ENCODE results near the gene PRKCA. TPM values are rescaled to one million over a fixed set of nuclear protein-coding genes. Genes with fewer than 3 reads are reported as not detected.

PRKCA gene
- total RNA-seq, 4 donors from 2014 or later, result 26.0 to 89.0 (median 32.8) TPM

DNA sequence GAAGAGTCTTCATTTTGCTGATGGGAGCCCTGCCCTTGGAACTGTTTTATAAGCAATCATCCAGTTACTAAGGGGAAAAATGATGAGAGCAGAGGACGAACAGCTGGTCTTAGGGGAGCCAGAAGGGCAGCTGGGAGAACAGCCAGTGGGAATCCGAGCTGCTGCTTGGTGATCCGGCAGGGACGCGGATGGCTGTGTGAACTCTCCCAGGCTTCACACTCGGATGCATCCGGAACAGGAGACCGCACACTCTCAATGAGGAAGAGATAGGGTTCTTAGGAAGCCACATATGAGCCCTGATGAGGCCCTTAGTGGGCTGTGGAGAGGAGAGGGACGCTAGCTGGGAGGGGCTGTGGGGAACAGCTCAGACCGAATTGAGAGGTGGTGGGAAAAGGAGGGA, 527.5 kb downstream of the PRKCA start:
- H3K4me3 ChIP-seq, result no peak overlapping the region
- WGBS, 2 donors (ENCODE audit: low coverage in 1 of 2), result 6 to 10% methylated on average over 2 to 7 of the region's 10 CpGs
- H3K27me3 ChIP-seq, result peaks cover 64% of the 10 kb centered on the region
- H3K4me1 ChIP-seq, result peaks cover 0 to 6% (median 0%) of the 10 kb centered on the region in 3 donors
- H3K36me3 ChIP-seq, result no peaks in the 10 kb centered on the region
- TF ChIP-seq EP300 (IDR thresholded peaks at IDR 0.05) (no peak), POLR2AphosphoS5 (IDR thresholded peaks at IDR 0.05) (no peak), POLR2A (IDR thresholded peaks at IDR 0.05) (no peak)
- TF ChIP-seq, protein P1, sequence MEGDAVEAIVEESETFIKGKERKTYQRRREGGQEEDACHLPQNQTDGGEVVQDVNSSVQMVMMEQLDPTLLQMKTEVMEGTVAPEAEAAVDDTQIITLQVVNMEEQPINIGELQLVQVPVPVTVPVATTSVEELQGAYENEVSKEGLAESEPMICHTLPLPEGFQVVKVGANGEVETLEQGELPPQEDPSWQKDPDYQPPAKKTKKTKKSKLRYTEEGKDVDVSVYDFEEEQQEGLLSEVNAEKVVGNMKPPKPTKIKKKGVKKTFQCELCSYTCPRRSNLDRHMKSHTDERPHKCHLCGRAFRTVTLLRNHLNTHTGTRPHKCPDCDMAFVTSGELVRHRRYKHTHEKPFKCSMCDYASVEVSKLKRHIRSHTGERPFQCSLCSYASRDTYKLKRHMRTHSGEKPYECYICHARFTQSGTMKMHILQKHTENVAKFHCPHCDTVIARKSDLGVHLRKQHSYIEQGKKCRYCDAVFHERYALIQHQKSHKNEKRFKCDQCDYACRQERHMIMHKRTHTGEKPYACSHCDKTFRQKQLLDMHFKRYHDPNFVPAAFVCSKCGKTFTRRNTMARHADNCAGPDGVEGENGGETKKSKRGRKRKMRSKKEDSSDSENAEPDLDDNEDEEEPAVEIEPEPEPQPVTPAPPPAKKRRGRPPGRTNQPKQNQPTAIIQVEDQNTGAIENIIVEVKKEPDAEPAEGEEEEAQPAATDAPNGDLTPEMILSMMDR (IDR thresholded peaks at IDR 0.05), result no peak
- peaks cover 0 to 2% (median 0%) of the 10 kb centered on the region in 3 donors for H3K9me3 ChIP-seq
- no peak for ATAC-seq
- H3K27ac ChIP-seq, result no peak overlapping the region

DNA sequence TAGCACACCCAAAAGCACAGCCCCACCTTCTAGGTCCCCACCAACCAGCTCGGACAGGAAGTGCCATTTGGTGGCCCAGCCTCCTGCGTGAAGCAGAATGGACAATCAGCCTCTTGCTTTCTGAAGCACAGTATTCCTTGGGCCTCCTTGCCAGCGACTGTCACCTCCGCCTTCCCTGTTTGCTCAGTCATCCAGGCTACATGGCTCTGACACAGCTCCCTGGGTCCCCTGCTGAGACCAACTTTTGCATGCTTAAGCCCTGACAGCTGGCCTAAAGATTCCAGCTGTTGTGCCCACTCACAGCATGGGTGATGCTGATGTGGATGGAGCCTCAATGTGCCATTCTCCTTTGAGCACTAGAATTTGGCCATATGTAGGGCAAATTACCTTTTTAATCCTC, 528.0 kb downstream of the PRKCA start:
- TF ChIP-seq, protein P1 (IDR thresholded peaks at IDR 0.05), result no peak
- no peak for TF ChIP-seq POLR2A (IDR thresholded peaks at IDR 0.05)
- no peak for TF ChIP-seq EP300 (IDR thresholded peaks at IDR 0.05)
- TF ChIP-seq POLR2AphosphoS5 (IDR thresholded peaks at IDR 0.05), result no peak
- Histone ChIP-seq H3K27ac (no peak overlapping the region), H3K9me3 (no peaks in the 10 kb centered on the region), H3K27me3 (peaks cover 65% of the 10 kb centered on the region), H3K36me3 (no peaks in the 10 kb centered on the region), H3K4me1 (peaks cover 0 to 9% (median 0%) of the 10 kb centered on the region in 3 donors), H3K4me3 (no peak overlapping the region)
- no peak for ATAC-seq
- WGBS, 2 donors (ENCODE audit: low coverage in 1 of 2), result 38% methylated on average over 4 of the region's 4 CpGs; no CpG with 5 or more reads in 1 of the 2 donors

DNA sequence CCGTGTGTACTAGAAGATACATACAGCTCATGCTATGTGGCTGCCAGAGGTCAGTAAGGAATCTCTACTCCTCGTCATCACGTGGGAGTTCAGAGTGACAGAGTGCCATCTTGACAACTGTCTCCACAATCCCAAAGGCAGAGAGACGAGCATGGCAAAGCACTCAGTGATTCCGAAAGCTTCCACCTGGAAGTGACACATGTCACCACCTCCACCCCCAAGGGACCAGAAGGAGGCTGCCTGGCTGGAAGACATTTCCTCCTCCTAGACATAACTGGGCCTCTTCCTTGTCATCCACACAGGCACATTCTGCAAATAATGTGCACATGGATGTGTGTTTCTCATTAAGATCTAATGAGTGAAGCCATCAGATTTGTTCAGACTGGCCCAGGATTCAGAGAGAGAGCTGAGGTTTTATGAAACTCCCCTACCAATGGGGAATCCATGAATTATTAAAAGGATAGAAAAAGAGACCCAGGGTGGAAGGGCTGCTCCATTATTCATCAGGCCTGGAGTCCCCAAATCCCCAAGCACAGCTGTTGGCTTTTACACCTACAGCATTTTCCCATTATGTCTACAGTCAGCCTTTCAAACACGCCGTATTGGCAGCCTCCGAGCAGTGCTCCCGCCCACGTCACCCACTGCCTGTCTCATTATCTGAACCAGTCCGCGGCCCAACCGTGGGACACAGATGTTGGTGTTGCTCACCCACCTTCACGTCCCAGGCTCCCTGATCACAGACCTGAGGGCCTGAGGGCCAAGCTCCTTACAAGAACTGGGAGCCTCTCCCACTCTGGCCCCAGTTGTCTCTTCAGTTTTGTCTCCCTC, 529.2 kb downstream of the PRKCA start:
- Histone ChIP-seq H3K36me3 (no peaks in the 10 kb centered on the region), H3K4me1 (peaks cover 0 to 9% (median 0%) of the 10 kb centered on the region in 3 donors), H3K9me3 (no peaks in the 10 kb centered on the region), H3K4me3 (no peak overlapping the region), H3K27me3 (peaks cover 71% of the 10 kb centered on the region), H3K27ac (no peak overlapping the region)
- ATAC-seq, result no peak
- 71 to 84% methylated on average over 9 to 12 of the region's 14 CpGs for WGBS, 2 donors (ENCODE audit: low coverage in 1 of 2)
- TF ChIP-seq EP300 (IDR thresholded peaks at IDR 0.05) (no peak), POLR2AphosphoS5 (IDR thresholded peaks at IDR 0.05) (no peak), POLR2A (IDR thresholded peaks at IDR 0.05) (no peak)
- TF ChIP-seq, protein P1 (IDR thresholded peaks at IDR 0.05), result no peak

DNA sequence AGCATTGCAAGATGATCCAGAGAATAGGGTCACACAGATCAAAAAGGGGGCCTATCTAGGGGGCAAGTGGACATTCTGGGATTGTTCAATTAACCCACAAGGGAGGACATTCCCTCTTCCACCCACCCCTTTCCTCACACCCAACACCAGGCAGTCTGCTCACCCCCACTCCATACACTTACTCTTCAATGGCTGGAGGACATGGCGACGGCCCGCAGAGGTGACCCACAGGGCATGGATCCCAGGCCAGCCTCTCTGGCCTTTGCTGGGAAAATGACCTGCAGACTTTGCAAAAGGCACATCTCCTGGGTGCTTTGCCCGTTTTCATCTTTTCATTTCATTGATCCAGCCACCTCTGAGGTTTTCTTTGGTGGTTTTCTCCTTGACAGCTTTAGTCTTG, 530.8 kb downstream of the PRKCA start:
- H3K27ac ChIP-seq, result no peak overlapping the region
- TF ChIP-seq EP300 (IDR thresholded peaks at IDR 0.05), result no peak
- TF ChIP-seq, protein P1 (IDR thresholded peaks at IDR 0.05), result no peak
- WGBS, 2 donors (ENCODE audit: low coverage in 1 of 2), result 67 to 79% methylated on average over 2 to 4 of the region's 4 CpGs
- H3K36me3 ChIP-seq, result no peaks in the 10 kb centered on the region
- H3K9me3 ChIP-seq, result no peaks in the 10 kb centered on the region
- H3K27me3 ChIP-seq, result peaks cover 78% of the 10 kb centered on the region
- no peak overlapping the region for H3K4me3 ChIP-seq
- H3K4me1 ChIP-seq, result peaks cover 0 to 9% (median 0%) of the 10 kb centered on the region in 3 donors
- ATAC-seq, result no peak

DNA sequence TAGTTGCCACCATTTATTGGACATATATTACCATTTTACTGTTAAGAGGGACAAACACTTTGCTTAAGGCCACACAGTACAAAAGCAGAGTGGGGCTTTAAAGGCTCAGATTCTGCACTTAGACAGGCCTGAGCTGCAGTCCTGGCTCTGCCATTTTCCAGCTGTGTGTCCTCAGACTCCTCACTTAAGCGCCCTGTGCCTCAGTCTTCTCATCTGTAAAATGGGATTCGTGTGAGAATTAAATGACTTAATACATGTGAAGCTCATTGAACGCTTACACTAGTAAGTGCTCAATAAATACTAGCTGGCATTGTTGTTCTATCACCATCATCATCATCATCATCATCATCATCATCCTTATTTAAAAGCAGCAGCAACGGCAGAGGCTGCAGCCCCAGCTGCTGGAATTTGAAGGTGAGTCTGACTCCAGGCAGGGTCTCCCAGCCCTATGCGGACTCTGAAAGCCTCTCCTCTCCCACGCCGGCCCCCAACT, 532.1 kb downstream of the PRKCA start:
- 64 to 79% methylated on average over 3 to 4 of the region's 7 CpGs for WGBS, 2 donors (ENCODE audit: low coverage in 1 of 2)
- H3K27ac ChIP-seq, result no peak overlapping the region
- H3K27me3 ChIP-seq, result peaks cover 91% of the 10 kb centered on the region
- H3K9me3 ChIP-seq, result no peaks in the 10 kb centered on the region
- ATAC-seq, result no peak
- H3K36me3 ChIP-seq, result no peaks in the 10 kb centered on the region
- TF ChIP-seq POLR2A (IDR thresholded peaks at IDR 0.05) (no peak), POLR2AphosphoS5 (IDR thresholded peaks at IDR 0.05) (no peak), EP300 (IDR thresholded peaks at IDR 0.05) (no peak)
- TF ChIP-seq, protein P1 (IDR thresholded peaks at IDR 0.05), result no peak
- H3K4me1 ChIP-seq, result peaks cover 0 to 5% (median 0%) of the 10 kb centered on the region in 3 donors
- H3K4me3 ChIP-seq, result no peak overlapping the region

All from gastroesophageal sphincter (tissue), 4 donors.